GM12873 (cell line): ENCODE data around the gene EIPR1.

Source experiments
- CTCF ChIP-seq: IDR thresholded peaks from 2 replicates; pipeline ENCODE4 v1.5.1; 2012; ENCODE audit warnings: low read depth, mild to moderate bottlenecking, moderate library complexity, low read length, control low read depth; ENCODE audit not compliant: insufficient read depth; ENCODE audit errors: missing control alignments

EIPR1 gene

GRCh38 chr2:3233877-3234276 is 143.7 kb downstream of the EIPR1 start:
- no peak for TF ChIP-seq CTCF

- no peak for TF ChIP-seq CTCF
These were observed 148.4 kb downstream of the EIPR1 start for GRCh38 chr2:3229221-3229620.

GRCh38 chr2:3224681-3225080 is 152.9 kb downstream of the EIPR1 start:
- TF ChIP-seq CTCF: no peak

GRCh38 chr2:3223080-3223923 is 154.3 kb downstream of the EIPR1 start:
- no peak for TF ChIP-seq CTCF

GRCh38 chr2:3222636-3223035 is 155.0 kb downstream of the EIPR1 start:
- TF ChIP-seq CTCF: no peak

- no peak for TF ChIP-seq CTCF
These were observed 158.1 kb downstream of the EIPR1 start for GRCh38 chr2:3219536-3219935.

GRCh38 chr2:3217646-3218045 is 160.0 kb downstream of the EIPR1 start:
- TF ChIP-seq CTCF: no peak
